Stomach smooth muscle (tissue), 2 donors: Measurements from ENCODE around the gene PLIN5.

Experiments
- H3K27ac ChIP-seq: one replicate; pipeline ENCODE4 v1.7.0; 2013; ENCODE audit warnings: mild to moderate bottlenecking, low read length, inconsistent platforms
- H3K27me3 ChIP-seq, 2 donors: one replicate each; pipeline ENCODE4 v1.7.0; 2013; ENCODE audit warnings: low read length in 2 of 2; ENCODE audit not compliant: insufficient read depth in 2 of 2, control insufficient read depth in 1 of 2
- H3K36me3 ChIP-seq, 2 donors: one replicate each; pipeline ENCODE4 v1.7.0; 2013; ENCODE audit warnings: low read length in 2 of 2; ENCODE audit not compliant: control insufficient read depth in 2 of 2, insufficient read depth in 2 of 2
- H3K4me1 ChIP-seq: one replicate; pipeline ENCODE4 v1.7.0; 2013; ENCODE audit warnings: low read length; ENCODE audit not compliant: control insufficient read depth, insufficient read depth
- H3K4me3 ChIP-seq, 2 donors: one replicate each; pipeline ENCODE4 v1.7.0; 2013; ENCODE audit warnings: low read length in 2 of 2
- H3K9ac ChIP-seq, 2 donors: one replicate each; pipeline ENCODE4 v1.7.0; 2013; ENCODE audit warnings: low read length in 2 of 2, mild to moderate bottlenecking in 1 of 2
- H3K9me3 ChIP-seq, 2 donors: one replicate each; pipeline ENCODE4 v1.7.0; 2013; ENCODE audit warnings: low read length in 2 of 2; ENCODE audit not compliant: control insufficient read depth in 2 of 2
- donor health status: healthy.
- donor health status: Pancreatic carcinoma.

Gene PLIN5

GRCh38 chr19:4508698-4509097 is 26.3 kb downstream of the PLIN5 start:
- Histone ChIP-seq H3K36me3 (peaks cover 33 to 64% of the 10 kb centered on the region in 2 donors), H3K4me3 (no peak overlapping the region), H3K9me3 (no peaks in the 10 kb centered on the region), H3K27me3 (no peaks in the 10 kb centered on the region), H3K4me1 (peaks cover 48% of the 10 kb centered on the region), H3K9ac (no peak overlapping the region), H3K27ac (peak overlapping the region; percentile 41)

- peak overlapping the region; percentile 46 for H3K27ac ChIP-seq
- H3K4me3 ChIP-seq: no peak overlapping the region
- no peaks in the 10 kb centered on the region for H3K27me3 ChIP-seq
- peaks cover 29 to 58% of the 10 kb centered on the region in 2 donors for H3K36me3 ChIP-seq
- H3K9ac ChIP-seq: no peak overlapping the region
- H3K9me3 ChIP-seq: no peaks in the 10 kb centered on the region
- peaks cover 51% of the 10 kb centered on the region for H3K4me1 ChIP-seq
Observed at GRCh38 chr19:4507804-4508203, 27.2 kb downstream of the PLIN5 start.

- peaks cover 29 to 59% of the 10 kb centered on the region in 2 donors for H3K36me3 ChIP-seq
- no peak overlapping the region for H3K4me3 ChIP-seq
- peak overlapping the region; percentile 46 for H3K27ac ChIP-seq
- H3K4me1 ChIP-seq: peaks cover 58% of the 10 kb centered on the region
- H3K27me3 ChIP-seq: no peaks in the 10 kb centered on the region
- H3K9me3 ChIP-seq: no peaks in the 10 kb centered on the region
- H3K9ac ChIP-seq: no peak overlapping the region
Observed at GRCh38 chr19:4507150-4507452, 27.9 kb downstream of the PLIN5 start.

- H3K9ac ChIP-seq: no peak overlapping the region
- no peaks in the 10 kb centered on the region for H3K9me3 ChIP-seq
- H3K4me3 ChIP-seq: no peak overlapping the region
- peaks cover 62% of the 10 kb centered on the region for H3K4me1 ChIP-seq
- H3K27me3 ChIP-seq: no peaks in the 10 kb centered on the region
- peaks cover 29 to 54% of the 10 kb centered on the region in 2 donors for H3K36me3 ChIP-seq
- peak overlapping the region; percentile 55 for H3K27ac ChIP-seq
Observed at GRCh38 chr19:4506449-4507149, 28.4 kb downstream of the PLIN5 start.

GRCh38 chr19:4505570-4506448 is 29.2 kb downstream of the PLIN5 start:
- Histone ChIP-seq H3K27me3 (no peaks in the 10 kb centered on the region), H3K27ac (peak overlapping the region; percentile 18), H3K9ac (no peak overlapping the region), H3K4me3 (no peak overlapping the region), H3K4me1 (peaks cover 62% of the 10 kb centered on the region), H3K36me3 (peaks cover 29 to 51% of the 10 kb centered on the region in 2 donors), H3K9me3 (no peaks in the 10 kb centered on the region)

- Histone ChIP-seq H3K36me3 (peaks cover 29 to 47% of the 10 kb centered on the region in 2 donors), H3K4me1 (peaks cover 56% of the 10 kb centered on the region), H3K27ac (peak overlapping the region; percentile 18), H3K9me3 (no peaks in the 10 kb centered on the region), H3K9ac (no peak overlapping the region), H3K27me3 (no peaks in the 10 kb centered on the region), H3K4me3 (no peak overlapping the region)
Observed at GRCh38 chr19:4504891-4505569, 30.0 kb downstream of the PLIN5 start.

- Histone ChIP-seq H3K4me3 (no peak overlapping the region), H3K27me3 (no peaks in the 10 kb centered on the region), H3K9ac (no peak overlapping the region), H3K27ac (peak overlapping the region; percentile 18), H3K4me1 (peaks cover 56% of the 10 kb centered on the region), H3K36me3 (peaks cover 29 to 49% of the 10 kb centered on the region in 2 donors), H3K9me3 (no peaks in the 10 kb centered on the region)
Observed at GRCh38 chr19:4504297-4504701, 30.7 kb downstream of the PLIN5 start.

GRCh38 chr19:4503825-4504170 is 31.2 kb downstream of the PLIN5 start:
- H3K36me3 ChIP-seq: peaks cover 29 to 50% of the 10 kb centered on the region in 2 donors
- no peak overlapping the region for H3K9ac ChIP-seq
- H3K27me3 ChIP-seq: no peaks in the 10 kb centered on the region
- H3K27ac ChIP-seq: peak overlapping the region; percentile 53
- no peak overlapping the region for H3K4me3 ChIP-seq
- peaks cover 56% of the 10 kb centered on the region for H3K4me1 ChIP-seq
- no peaks in the 10 kb centered on the region for H3K9me3 ChIP-seq

GRCh38 chr19:4503132-4503824 is 31.7 kb downstream of the PLIN5 start:
- H3K4me1 ChIP-seq: peaks cover 51% of the 10 kb centered on the region
- H3K9me3 ChIP-seq: no peaks in the 10 kb centered on the region
- H3K9ac ChIP-seq: no peak overlapping the region
- H3K4me3 ChIP-seq: no peak overlapping the region
- peak overlapping the region; percentile 53 for H3K27ac ChIP-seq
- no peaks in the 10 kb centered on the region for H3K27me3 ChIP-seq
- peaks cover 29 to 47% of the 10 kb centered on the region in 2 donors for H3K36me3 ChIP-seq
